HL-60 (cell line): ENCODE results near the gene LCOR.

Experiments
- CTCF ChIP-seq: IDR thresholded peaks from one replicate; pipeline ENCODE4 v1.5.1; 2011; ENCODE audit warnings: low read length, control low read depth, inconsistent platforms; ENCODE audit not compliant: insufficient read depth
- TF ChIP-seq, protein P1 (sequence below): IDR thresholded peaks from 2 replicates; pipeline ENCODE4 v1.6.1; 2012; ENCODE audit warnings: low read depth; ENCODE audit not compliant: insufficient replicate concordance

GRCh38 chr10:96996275-96996965 is 164.3 kb downstream of the LCOR start:
- no peak for TF ChIP-seq CTCF
- TF ChIP-seq, protein P1, sequence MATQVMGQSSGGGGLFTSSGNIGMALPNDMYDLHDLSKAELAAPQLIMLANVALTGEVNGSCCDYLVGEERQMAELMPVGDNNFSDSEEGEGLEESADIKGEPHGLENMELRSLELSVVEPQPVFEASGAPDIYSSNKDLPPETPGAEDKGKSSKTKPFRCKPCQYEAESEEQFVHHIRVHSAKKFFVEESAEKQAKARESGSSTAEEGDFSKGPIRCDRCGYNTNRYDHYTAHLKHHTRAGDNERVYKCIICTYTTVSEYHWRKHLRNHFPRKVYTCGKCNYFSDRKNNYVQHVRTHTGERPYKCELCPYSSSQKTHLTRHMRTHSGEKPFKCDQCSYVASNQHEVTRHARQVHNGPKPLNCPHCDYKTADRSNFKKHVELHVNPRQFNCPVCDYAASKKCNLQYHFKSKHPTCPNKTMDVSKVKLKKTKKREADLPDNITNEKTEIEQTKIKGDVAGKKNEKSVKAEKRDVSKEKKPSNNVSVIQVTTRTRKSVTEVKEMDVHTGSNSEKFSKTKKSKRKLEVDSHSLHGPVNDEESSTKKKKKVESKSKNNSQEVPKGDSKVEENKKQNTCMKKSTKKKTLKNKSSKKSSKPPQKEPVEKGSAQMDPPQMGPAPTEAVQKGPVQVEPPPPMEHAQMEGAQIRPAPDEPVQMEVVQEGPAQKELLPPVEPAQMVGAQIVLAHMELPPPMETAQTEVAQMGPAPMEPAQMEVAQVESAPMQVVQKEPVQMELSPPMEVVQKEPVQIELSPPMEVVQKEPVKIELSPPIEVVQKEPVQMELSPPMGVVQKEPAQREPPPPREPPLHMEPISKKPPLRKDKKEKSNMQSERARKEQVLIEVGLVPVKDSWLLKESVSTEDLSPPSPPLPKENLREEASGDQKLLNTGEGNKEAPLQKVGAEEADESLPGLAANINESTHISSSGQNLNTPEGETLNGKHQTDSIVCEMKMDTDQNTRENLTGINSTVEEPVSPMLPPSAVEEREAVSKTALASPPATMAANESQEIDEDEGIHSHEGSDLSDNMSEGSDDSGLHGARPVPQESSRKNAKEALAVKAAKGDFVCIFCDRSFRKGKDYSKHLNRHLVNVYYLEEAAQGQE, result no peak
